ENCODE data around the gene CDH16.

The CDH16 gene

GRCh38 chr16:66927918-66928649 is 9.4 kb upstream of the CDH16 start:
- DNase-seq (ENCODE audit: low read depth in 2 of 2), result no peak

GRCh38 chr16:66926961-66927436 is 8.3 kb upstream of the CDH16 start:
- DNase-seq (ENCODE audit: low read depth in 2 of 2), result no peak

- DNase-seq (ENCODE audit: low read depth in 2 of 2), result no peak
These were observed 7.7 kb upstream of the CDH16 start for GRCh38 chr16:66926171-66926947.

GRCh38 chr16:66925322-66925840 is 6.7 kb upstream of the CDH16 start, which contains the start of gene RRAD:
Gene RRAD, minus strand, starts transcription at chr16:66925535. Its CDS starts 356 bp downstream, at chr16:66925179.
- DNase-seq (ENCODE audit: low read depth in 2 of 2), result peak in 1 of 2 donors; percentile 38

- DNase-seq (ENCODE audit: low read depth in 2 of 2), result peak in 1 of 2 donors; percentile 27
These were observed 6.0 kb upstream of the CDH16 start for GRCh38 chr16:66924527-66925321.

- no peak for DNase-seq (ENCODE audit: low read depth in 2 of 2)
These were observed 5.2 kb upstream of the CDH16 start for GRCh38 chr16:66923866-66924265.

GRCh38 chr16:66923247-66923731 is 4.6 kb upstream of the CDH16 start:
- DNase-seq (ENCODE audit: low read depth in 2 of 2), result no peak

- DNase-seq (ENCODE audit: low read depth in 2 of 2), result no peak
These were observed 3.2 kb upstream of the CDH16 start for GRCh38 chr16:66921729-66922450.

GRCh38 chr16:66920924-66921680 is 2.4 kb upstream of the CDH16 start:
- DNase-seq (ENCODE audit: low read depth in 2 of 2), result no peak

- no peak for DNase-seq (ENCODE audit: low read depth in 2 of 2)
These were observed 1.6 kb upstream of the CDH16 start for GRCh38 chr16:66920299-66920590.

GRCh38 chr16:66919569-66920298 is 1.0 kb upstream of the CDH16 start:
- DNase-seq (ENCODE audit: low read depth in 2 of 2), result no peak

DNA sequence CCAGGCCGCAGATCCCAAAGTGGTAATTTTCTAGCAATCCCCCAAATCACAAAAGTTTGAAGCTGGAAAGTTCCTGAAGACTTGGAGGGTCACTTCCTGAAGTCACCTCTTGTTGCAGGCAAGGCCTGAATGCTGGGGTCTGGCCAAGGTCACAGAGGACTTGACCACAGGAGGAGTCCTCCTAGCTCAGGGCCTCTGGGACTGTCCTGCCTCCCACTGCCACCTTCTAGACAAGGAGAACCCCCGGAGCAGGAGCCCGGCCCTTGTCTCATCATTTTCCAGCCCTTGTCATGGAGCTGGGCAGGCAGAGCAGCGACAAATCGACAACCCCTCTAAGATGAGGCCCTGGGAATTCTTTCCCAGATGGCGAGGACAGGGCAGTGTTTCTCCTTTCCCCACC is 330 bp downstream of the CDH16 start:
- no peak for DNase-seq (ENCODE audit: low read depth in 2 of 2)

GRCh38 chr16:66917741-66918140 is 944 bp downstream of the CDH16 start:
- no peak for DNase-seq (ENCODE audit: low read depth in 2 of 2)

GRCh38 chr16:66916518-66916917 is 2.2 kb downstream of the CDH16 start:
- no peak for DNase-seq (ENCODE audit: low read depth in 2 of 2)

- DNase-seq (ENCODE audit: low read depth in 2 of 2), result no peak
These were observed 3.6 kb downstream of the CDH16 start for GRCh38 chr16:66915041-66915440.

DNA sequence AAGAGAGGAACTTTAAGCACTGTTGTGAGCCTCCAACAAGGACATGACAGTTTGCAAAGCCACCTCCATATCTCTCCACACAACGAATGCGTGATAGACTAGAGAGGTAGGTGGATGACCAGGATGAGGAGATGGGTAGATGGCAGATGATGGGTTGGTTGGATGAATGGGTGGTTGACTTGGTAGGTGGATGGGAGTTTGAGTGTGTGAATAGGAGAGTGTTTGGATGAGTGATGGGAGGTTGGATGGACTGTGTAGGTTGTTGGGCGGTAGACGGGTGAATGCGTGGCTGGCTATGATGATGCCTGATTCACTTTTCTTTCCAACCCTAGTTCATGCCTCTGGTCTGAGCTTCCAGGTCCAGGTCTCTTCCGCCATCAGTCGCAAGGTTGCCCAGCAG is 4.1 kb downstream of the CDH16 start:
- no peak for DNase-seq (ENCODE audit: low read depth in 2 of 2)

GRCh38 chr16:66913711-66914110 is 5.0 kb downstream of the CDH16 start:
- no peak for DNase-seq (ENCODE audit: low read depth in 2 of 2)

DNA sequence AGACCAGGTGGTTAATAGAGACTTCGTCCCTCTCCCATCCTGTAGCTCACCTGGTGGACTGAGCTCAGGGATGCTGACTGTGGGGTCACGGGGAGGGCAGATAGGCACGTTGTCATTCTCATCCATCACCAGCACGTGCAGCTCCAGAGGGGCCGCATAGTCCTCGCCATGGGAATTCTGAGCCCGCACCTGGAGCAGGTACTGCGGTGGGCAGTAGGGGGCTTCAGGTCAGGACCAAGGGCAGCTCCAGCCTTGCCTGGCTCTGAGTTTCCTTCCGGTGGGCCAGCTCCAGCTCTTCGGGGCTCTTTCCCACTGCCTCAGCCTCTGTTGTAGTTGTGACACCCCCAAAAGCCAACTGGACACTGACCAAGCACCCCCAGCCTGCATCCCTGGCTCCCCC is 5.6 kb downstream of the CDH16 start:
- DNase-seq (ENCODE audit: low read depth in 2 of 2), result no peak

- no peak for DNase-seq (ENCODE audit: low read depth in 2 of 2)
These were observed 6.9 kb downstream of the CDH16 start for GRCh38 chr16:66911801-66912200.

- DNase-seq (ENCODE audit: low read depth in 2 of 2), result no peak
These were observed 7.6 kb downstream of the CDH16 start for GRCh38 chr16:66911112-66911511.

All from stimulated activated CD8-positive, alpha-beta memory T cell treated with anti-CD3 and anti-CD28 coated beads, Interleukin-7, amount 100 ng/mL, for 4 hours (primary cell).